HG02885 (cell line): Measurements from ENCODE around the gene UTS2B.

ENCODE experiments used
- ATAC-seq: cut with Tn5 transposase; IDR thresholded peaks from one replicate; pipeline ENCODE4 v1.9.1; 2021; ENCODE audit warnings: mild to moderate bottlenecking; ENCODE audit not compliant: unreplicated experiment, poor library complexity

UTS2B gene

DNA sequence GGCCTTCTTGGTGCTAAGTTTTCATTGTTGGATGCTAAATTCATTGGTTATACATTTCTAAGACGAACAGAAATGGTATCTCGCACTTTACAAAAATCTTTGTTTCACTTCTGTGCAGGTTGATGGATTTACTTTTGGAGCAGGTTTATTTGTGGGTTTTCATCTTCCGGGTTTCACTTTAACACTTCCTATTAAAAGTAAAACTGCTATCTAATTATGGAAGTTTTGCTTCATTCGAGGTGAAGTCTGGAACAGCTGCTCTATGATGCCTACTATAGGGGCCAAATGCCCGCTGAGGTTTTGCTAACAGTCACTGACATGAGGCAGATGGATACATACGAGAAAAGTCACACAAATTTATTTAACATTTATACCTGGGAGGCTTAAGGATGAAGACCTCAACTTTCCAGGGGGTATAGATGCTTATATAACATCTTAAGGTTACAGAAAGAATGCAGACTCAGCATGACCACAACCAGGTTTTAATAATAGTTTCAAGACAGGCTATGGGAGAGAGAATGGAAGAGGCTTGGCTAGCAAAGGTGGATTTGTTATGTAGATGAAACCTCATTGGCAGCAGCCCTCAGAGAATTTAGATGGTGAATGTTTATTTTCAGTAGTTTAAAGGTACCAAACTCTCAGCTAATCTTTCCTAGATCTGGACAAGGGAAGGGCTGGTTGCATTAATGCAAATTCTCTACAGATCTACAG lies 77.1 kb downstream of the UTS2B start:
- ATAC-seq, result no peak

DNA sequence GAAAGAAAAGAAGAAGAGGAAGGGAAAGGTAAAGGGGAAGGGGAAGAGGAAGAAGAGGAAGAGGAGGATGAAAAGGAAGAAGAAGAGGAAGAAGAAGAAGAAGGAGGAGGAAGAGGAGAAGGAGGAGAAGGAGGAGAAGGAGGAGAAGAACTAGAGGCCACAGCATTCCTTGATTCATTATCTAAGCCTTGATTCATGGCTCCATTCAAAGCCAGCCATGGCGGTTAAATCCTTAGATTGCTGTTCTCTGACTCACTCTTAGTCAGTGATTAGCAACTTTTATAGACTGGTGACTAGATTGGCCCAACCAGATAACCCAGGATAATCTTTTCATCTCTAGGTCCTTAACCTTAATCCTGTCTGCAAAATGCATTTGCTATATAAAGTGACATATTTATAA lies 83.7 kb downstream of the UTS2B start:
- no peak for ATAC-seq

DNA sequence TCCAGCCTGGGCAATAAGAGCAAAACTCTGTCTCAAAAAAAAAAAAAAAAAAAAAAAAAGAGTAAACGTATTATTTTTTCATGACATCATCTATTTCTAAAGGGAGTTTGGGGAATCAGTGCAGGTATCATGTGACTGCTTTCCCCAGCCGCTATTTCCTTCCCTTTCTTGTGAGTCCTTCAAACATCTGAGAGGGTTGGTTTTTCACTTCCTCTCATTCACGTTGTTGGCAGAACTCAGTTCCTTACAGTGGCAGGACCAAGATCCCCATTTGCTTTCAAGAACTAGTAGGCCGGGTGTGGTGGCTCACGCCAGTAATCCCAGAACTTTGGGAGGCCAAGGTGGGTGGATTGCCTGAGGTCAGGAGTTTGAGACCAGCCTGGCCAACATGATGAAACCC lies 84.3 kb downstream of the UTS2B start:
- ATAC-seq, result peak; percentile 76

DNA sequence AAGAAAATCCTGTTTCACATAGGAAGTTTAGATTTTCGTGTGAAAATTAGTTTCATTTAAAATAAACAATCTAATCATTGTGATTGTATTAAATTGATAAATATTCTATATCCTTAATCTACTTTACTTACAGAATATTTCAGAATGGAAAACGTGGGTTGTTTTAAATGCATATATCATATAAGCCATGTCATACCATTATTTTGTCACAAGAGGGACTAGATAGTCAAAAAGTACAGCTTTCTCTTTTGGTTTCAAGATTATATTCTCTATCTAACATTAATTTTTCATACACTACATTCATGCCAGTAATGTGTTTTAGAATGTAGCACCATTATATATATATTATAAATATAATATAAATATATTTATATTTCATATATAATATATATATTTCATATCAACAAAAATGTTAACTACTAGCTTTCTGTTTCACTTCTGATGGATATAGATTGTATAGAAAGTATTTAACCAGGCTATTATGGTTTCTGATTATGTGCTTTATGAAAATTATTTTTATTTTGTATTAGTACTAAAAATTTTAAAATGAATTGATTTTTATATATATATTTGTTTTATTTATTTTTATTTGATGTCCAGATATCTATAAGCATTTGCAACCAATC lies 86.0 kb downstream of the UTS2B start:
- peak; percentile 34 for ATAC-seq

DNA sequence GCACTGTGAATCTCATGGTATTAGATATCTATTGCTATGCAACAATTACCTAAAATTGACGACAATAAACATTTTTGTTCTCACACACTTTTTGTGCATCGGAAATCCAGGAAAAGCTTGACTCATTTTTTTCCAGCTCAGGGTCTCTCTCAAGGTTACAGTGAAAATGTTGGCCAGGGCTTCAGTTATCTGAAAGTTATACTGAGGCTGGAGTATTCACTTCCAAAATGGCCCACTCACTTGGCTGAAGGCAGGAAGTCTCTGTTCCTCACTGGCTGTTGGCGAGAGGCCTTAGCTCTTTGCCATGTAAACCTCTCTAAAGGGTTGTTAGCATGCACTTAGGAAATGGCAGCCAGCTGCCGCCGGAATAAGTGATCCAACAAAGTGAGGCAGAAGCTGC lies 89.8 kb downstream of the UTS2B start:
- no peak for ATAC-seq

DNA sequence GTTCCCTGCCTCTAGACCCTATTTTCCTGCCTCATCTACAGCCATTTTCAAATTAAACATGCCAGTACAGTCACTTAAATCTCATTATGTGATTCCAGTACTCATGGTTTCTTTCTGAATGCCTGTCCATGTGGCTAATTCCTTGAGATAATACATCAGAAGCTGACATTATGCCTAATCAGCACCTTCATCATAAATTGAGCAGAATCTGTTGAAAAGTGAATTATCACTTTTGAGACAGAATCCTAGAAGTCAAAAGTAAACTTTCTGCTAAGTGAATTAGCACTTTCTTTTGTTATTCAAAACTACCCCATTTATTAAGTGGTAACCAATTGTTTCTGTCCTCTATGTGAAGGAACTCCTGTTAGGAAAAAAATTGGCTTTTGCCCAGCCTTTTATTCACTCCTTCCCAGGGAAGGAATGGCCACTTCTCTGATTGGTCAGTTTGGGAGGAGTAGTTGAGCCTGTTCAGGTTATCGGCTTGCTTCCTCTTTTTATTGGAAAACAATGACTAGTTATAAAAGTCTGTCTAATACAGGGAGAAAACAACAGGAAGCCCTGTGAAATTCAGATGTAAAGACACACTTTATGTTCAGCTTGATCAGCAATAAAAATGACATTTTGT lies 90.8 kb downstream of the UTS2B start:
- ATAC-seq, result no peak

DNA sequence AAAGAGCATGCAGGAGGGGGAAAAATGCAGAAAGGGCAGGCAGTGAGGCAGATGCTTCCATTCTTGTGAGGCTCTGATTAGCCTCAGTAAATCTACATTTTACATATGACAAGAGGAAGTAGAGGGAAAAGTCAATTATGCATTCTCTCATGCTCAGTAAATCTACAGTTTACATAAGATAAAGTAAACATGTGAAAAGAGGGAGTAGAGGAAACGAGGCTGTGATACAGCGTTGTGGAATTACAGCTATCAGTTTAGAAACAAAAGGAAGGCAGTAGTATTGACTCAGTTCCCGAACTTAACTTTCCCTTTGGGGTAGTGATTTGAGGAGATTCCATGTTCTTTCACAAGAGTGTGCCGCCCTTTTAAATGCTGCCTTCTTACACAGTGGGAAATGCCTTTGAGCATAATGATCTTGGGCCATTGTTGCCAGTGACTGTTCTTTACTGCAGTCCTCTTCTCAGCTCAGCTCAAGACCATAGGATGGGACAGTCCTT lies 92.0 kb downstream of the UTS2B start:
- no peak for ATAC-seq

DNA sequence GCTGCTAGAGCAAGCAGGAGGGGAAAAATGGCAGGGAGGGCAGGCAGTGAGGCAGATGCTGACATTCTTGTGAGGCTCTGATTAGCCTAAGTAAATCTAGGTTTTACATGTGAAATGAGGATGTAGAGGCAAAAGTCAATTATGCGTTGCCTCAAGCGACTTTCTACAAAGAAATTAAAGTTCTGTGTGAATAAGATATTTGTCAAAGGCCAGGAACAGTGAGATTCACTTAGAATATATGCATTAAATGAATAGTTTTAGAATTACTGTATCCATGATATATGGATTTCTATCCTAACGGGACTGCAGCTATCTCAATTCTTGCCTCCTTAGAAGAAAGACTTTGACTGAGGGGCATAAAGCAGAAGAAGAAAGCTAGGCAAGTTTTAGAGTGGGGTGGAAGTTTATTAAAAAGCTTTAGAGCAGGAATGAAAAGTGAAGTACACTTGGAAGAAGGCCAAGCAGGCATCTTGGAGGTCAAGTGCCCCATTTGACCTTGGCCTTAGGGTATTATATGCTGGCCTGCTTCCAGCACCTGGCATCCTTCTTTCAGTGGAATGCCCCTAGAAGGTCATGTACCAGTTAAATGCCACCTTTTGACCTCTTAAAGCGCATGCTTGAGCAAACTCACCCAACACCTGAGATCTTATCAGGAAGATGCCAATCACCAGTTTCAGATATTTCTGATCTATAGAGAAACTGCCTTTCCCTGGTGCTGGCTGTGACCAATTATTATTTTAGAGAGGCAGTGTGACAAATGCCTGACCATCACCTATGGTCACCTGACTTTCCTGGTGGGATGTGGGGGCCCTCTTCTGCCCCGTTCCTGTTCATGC lies 93.1 kb downstream of the UTS2B start:
- ATAC-seq, result no peak

DNA sequence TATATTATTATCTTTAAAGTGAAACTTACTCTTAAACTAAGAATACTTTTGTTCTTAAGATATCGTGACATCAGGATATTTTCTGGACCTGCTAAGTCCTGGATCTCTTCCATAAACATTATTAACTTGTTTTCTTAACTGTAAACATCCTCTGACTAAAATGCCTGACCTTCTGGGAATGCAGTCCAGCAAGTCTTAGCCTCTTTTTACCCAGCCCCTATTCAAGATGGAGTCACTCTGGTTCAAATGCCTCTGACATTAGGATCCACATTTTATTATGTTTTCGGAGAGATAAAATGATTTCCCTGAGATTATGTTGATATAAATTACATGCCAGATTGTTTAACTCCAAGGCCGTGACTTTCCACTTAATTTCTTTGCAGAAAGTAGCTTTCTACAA lies 93.7 kb downstream of the UTS2B start:
- ATAC-seq, result no peak

DNA sequence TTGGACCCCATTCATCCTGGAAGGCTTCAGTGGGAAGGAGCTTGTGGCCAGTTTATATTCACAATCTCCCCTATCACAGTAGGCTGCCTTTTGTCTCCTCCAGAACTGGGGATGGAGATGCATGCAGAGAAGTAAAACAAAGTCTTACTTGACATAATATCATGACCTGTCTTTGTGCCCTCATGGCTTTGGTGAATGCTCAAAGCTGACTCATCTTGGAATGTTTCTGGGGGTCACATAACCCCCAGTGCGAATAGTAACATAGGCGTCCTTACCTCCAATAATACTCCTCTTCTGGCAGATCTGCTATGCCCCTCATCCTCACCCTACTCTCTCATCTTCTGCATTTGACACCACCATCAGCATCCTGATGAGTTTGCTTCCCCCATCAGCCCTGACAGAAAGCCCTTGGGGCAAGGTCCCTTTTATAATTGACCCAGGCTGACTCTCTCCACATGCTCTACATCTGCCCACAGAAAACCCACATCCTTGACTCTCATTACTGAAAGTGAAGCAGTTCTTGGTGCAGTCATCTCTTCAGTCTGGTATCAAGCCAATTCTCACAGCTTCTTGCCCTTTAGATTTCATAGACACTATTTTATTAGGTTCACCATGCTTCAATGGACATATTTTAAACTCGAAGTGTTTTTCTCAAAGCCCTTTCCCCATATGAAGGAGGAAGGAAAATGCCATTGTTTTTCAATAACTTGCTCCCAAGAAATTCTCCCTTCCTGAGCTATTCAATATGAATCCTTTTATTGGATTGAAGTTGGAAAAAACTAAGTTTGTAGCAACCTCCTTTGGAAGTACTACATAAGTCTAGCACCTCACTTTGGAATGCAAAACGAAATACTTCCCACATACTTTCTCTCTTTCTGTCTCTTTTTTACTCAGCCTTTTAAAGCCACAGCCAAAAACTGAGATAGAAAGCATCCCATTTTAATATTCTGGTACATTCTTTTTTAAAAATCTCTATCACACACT lies 94.7 kb downstream of the UTS2B start:
- peak; percentile 99 for ATAC-seq

DNA sequence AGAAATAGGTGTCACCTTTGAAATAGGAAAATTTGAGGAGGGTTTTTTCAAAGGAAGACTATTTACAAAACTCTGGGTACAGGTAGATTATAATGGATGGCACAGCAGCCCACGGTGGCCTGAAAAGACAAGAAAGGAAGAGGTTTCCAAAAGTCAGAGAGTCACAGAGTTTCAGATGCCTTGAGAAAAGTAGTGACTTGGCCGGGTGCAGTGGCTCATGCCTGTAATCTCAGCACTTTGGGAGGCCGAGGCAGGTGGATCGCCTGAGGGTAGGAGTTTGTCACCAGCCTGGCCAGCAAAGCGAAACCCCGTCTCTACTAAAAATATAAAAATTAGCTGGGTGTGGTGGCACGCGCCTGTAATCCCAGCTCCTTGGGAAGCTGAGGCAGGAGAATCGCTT lies 96.1 kb downstream of the UTS2B start:
- ATAC-seq, result no peak

DNA sequence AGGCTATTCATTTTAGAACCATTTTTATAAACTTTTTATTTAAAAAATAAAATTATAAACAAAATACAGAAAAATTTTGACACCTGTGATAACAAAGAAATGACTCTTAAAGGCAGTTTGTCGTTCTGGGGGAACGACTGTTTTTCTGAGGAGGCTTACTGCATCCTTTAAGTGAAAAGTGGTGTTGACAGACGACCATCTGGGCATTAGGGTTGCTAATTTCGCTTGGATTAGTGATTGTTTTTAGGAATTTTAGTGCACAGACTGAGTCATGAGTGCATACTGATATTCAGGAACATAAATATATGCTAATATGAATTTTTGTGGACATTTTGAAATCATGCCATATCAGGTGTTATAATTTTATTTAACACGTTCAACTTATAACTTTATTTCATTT lies 102.8 kb downstream of the UTS2B start:
- no peak for ATAC-seq

DNA sequence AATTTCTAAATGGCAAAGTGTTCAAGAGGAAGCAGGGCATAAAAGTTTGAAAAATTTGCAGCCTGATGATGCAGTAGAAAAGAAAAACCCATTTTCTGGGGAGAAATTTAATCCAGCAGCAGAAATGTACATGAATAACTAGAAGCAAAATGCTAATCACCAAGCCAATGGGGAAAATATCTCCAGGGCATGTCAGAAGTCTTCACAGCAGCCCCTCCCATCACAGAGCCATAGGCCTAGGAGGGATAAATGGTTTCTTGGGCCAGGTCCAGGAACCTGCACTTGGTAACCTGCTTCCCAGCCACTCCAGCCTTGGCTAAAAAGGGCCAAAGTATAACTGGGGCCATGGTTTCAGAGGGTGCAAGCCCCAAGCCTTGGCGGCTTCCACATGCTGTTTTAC lies 108.7 kb downstream of the UTS2B start:
- ATAC-seq, result no peak

DNA sequence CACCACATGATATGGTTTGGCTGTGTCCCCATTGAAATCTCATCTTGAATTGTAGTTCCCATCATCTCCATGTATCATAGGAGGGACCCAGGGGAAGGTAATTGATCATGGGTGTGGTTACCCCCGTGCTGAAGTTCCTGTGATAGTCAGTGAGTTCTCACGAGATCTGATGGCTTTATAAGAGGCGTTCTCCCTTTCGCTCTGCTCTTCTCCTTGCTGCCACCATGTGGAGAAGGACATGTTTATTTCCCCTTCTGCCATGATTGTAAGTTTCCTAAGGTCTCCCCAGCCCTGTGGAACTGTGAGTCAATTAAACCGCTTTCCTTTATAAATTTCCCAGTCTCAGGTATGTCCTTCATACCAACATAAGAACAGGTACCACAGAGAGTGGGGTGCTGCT lies 109.4 kb downstream of the UTS2B start:
- no peak for ATAC-seq

DNA sequence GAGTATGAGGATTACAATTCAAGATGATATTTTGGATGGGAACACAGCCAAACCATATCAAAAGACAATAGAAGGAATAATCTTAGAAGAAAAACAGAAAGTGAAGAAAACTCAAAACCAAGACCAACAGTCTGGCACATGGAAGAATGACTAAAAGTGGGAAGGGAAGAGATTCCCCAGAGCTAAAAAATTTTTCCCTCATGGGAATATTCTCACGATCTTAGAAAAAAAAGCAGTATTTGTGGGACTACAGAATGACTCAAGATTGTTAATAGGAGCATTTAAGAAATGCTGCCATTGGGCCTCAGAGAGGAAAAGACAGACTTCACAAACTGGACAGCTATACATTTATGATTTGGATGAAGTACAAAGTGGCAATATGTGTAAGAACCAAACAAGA lies 113.0 kb downstream of the UTS2B start:
- no peak for ATAC-seq
